Measurements from ENCODE around the gene CDC42EP4.

GRCh38 chr17:73334771-73335513 is 23.1 kb upstream of the CDC42EP4 start:
- TF ChIP-seq EZH2phosphoT487 (IDR thresholded peaks at IDR 0.05; ENCODE audit: low read depth) = no peak
- TF ChIP-seq CTCF (IDR thresholded peaks at IDR 0.05; ENCODE audit: low read depth, low read length) = no peak
